ENCODE measurements around the gene CDHR1.

DNA sequence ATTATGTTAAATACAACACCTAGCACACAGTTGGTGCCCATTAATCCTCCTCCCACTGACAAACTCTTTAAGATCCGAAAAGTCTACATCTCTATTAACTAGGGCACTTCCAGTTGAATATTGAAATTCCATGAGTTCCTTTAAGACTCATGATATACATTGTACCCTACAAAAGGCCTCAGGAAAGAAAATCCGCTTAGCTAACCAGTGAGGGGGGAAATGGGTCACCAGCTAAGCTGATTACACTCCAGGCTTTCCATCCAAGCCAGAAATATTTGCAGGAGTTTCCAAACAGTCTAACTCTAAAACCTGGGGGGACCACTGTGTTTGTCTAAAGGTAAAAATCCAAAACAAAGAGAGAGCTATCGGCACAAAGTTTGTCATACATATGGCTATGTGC lies 32.3 kb downstream of the CDHR1 start:
- TF ChIP-seq, protein P1, sequence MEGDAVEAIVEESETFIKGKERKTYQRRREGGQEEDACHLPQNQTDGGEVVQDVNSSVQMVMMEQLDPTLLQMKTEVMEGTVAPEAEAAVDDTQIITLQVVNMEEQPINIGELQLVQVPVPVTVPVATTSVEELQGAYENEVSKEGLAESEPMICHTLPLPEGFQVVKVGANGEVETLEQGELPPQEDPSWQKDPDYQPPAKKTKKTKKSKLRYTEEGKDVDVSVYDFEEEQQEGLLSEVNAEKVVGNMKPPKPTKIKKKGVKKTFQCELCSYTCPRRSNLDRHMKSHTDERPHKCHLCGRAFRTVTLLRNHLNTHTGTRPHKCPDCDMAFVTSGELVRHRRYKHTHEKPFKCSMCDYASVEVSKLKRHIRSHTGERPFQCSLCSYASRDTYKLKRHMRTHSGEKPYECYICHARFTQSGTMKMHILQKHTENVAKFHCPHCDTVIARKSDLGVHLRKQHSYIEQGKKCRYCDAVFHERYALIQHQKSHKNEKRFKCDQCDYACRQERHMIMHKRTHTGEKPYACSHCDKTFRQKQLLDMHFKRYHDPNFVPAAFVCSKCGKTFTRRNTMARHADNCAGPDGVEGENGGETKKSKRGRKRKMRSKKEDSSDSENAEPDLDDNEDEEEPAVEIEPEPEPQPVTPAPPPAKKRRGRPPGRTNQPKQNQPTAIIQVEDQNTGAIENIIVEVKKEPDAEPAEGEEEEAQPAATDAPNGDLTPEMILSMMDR (IDR thresholded peaks at IDR 0.05): no peak
- TF ChIP-seq POLR2AphosphoS5 (IDR thresholded peaks at IDR 0.05): no peak
- TF ChIP-seq POLR2A (IDR thresholded peaks at IDR 0.05): no peak
